Measurements from ENCODE around the gene SIGLEC1.

The SIGLEC1 gene

GRCh38 chr20:3697588-3698305 lies 14.7 kb downstream of the SIGLEC1 start:
- no peak for DNase-seq

GRCh38 chr20:3696745-3697587 lies 15.4 kb downstream of the SIGLEC1 start:
- no peak for DNase-seq

DNA sequence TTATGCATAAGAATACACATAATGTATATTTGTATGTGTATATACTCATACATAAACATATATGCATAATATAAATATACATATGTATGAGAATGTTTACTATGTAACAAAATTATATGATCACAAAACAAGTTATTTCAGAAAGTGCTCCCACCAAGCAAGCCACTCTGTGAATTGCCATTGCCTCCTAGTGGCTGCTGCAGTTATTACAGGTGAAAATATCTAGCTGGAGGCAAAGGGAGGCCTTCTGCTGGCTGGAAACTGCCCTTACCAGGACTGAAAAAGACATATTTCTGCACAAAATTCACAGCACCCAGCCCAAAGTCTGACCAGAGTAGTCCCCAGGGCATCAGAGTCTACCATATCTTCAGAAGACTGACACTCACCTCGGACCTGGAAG lies 16.2 kb downstream of the SIGLEC1 start:
- DNase-seq, result no peak

DNA sequence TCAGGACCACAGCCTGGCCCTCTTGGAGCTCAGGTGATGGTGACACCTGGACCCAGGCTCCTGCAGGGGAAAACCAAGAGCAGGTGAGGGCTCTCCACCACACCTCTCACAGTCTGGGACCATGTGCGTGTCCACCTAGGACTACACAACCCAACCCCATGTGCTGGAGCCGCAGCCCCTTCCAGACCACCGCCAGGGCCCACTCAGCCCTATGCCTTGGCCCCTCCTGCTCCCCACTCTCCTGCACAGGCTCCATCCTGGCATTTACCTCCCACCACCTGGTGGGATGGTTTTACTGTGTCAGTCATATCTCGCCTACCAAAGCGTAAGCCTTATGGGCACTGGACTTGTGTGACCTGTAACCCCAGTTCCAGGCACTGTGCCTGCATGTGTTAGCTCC lies 17.5 kb downstream of the SIGLEC1 start:
- DNase-seq, result no peak

- DNase-seq, result no peak
Observed at GRCh38 chr20:3693376-3693775, 19.0 kb downstream of the SIGLEC1 start.

DNA sequence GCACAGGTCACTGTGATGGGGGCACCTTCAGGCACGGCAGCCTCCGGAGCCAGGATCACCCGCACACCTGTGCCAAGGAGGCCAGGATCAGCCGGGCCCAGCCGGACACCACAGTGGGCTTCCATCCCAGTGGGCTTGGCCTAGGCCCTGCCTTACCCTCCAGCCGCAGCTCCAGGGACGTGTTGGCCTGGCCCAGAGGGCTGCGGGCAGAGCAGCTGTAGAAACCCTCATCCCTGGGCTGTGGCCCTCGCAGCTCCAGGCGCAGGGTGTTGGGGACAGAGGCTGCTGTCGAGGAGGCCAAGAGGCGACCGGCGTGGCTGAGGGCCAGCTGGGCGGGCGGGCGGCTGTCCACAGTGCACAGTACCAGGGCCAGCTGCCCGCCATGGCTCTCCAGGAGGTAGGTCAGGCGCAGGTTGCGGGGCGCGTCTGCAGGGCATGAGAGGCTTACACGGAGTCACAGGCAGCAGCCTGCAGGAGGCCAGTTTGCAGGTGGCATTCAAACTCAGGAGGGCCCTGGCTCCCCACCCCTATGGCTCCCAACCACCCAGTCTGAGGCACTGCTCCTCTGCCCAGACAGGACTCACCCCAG lies 19.6 kb downstream of the SIGLEC1 start:
- DNase-seq, result no peak

GRCh38 chr20:3691897-3692296 lies 20.5 kb downstream of the SIGLEC1 start:
- no peak for DNase-seq

DNA sequence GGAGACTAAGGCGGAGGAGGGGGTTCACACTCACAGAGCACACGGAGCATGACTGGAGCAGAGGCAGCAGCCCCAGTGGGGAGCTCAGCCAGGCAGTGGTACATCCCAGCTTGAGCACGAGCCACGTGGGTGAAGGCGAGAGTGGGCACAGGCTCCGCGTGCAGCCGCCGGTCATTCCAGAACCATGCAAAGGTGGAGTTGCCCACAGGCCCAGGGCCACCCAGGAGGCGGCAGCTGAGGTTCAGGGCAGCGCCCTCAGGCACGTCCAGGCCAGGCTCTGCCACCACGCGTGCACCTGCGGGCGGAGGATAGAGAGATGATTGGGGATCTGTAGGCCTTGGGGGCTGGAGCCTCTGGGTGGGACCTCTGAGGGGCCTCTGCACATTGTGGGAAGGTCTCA lies 21.1 kb downstream of the SIGLEC1 start:
- no peak for DNase-seq

- DNase-seq, result no peak
Observed at GRCh38 chr20:3690413-3690812, 22.0 kb downstream of the SIGLEC1 start.

DNA sequence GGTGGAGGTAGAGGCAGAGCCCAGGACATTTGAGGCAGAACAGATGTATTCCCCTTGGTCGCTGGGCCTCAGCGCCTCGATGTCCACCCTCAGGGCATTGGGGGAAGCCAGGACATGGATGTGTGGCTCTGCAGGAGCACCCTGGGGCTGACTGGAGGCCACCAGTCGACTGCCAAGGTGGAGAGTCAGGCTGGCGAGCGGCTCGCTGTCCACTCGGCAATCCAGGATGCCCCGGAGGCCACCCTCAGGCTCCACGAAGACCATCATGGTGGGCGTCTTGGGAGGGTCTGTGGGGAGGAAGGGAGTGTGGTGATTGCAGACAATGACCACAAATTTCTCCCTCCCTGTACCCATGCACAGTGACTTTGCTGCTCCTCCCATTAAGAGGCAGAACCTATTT lies 22.4 kb downstream of the SIGLEC1 start:
- DNase-seq, result no peak

GRCh38 chr20:3687655-3688054 lies 24.7 kb downstream of the SIGLEC1 start:
- DNase-seq, result no peak

DNA sequence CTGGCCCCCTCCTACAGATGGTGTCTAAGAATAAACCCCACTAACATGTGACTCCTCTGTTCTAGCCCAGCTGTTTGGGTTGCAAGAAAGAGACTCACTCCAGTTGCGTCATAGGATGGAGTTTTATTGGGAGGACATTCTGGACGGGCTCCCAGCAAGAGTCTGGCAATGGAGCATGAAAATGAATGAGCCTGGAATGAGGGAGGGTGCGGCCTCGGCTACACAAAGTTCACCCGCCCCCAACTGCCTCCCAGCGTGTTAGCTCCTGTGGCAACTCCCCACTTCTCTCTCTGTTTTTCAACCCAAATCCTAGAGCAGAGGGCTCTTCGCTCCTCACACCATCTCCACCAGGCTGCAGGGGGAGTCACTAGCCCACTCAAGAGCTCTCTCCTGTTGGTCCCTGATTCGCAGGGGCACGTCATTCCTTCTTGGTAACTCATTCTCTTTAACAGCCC lies 25.5 kb downstream of the SIGLEC1 start:
- no peak for DNase-seq

GRCh38 chr20:3686421-3686820 lies 26.0 kb downstream of the SIGLEC1 start:
- DNase-seq, result no peak

DNA sequence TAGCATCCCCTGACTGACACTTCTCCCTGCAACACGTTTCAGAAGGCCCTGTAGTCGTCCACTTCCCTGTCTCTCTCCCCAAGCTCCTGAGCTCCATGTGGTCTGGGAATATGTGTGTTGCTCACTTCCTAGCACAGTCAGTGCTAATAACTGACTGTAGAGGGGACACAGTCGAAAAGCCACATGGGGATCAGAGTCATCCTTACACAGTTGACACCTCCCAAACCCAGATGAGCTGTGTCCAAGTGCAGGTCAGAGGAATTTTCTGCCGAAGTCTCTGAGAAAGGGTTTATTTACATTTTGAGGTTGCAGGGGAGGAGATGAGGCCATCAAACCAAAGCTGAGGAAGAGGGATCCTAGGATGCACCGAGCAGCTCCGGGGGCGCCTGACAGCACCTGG lies 27.1 kb downstream of the SIGLEC1 start:
- DNase-seq, result no peak

DNA sequence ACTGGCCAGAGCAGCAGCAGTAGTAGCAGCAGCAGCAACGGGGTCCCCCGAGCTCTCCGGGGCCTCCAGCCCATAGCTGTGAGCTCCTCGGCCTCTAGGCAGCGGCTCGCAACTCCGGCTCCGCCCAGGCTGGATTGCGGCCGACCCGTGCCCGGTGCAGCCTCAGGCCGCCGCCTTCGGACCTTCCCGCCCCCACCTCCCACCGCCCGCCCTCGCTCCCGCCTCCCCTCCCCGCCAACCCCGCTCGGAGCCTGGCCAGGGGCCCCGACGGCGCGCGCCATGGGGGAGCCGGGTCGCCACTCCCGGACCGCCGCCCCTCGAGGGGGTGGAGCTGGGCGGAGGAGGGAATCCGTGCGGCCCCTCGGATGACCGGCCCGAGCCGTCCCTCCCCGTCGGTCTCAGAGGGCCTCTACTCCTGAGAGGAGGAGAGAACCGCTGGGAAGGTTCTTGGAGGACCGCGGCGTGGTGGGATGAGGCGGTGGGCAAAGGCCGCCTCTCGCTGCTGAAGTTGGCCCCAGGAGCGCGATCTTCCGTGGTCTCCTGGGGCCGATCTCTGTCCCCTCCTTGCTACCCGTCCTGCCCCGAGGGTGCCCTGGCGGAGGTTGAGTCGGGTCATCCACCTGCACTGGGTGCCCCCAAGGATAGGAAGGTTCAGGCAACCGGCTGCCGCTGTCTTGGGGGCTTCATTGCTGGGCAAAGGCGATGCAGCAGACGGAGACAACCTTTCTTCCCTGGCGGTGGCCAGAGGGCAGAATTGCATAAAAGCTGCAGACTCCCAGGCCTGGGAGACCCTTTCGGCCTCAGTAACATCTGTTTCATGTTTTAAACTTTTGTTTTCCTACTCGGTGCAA lies 30.2 kb downstream of the SIGLEC1 start, which contains the start of gene ADAM33:
Gene ADAM33 (minus strand): TSS at position 80 of the 851 bp plus-strand sequence. CDS start 6 bp downstream, at position 74.
- no peak for DNase-seq

- no peak for DNase-seq
Observed at GRCh38 chr20:3681352-3681930, 31.0 kb downstream of the SIGLEC1 start.

DNA sequence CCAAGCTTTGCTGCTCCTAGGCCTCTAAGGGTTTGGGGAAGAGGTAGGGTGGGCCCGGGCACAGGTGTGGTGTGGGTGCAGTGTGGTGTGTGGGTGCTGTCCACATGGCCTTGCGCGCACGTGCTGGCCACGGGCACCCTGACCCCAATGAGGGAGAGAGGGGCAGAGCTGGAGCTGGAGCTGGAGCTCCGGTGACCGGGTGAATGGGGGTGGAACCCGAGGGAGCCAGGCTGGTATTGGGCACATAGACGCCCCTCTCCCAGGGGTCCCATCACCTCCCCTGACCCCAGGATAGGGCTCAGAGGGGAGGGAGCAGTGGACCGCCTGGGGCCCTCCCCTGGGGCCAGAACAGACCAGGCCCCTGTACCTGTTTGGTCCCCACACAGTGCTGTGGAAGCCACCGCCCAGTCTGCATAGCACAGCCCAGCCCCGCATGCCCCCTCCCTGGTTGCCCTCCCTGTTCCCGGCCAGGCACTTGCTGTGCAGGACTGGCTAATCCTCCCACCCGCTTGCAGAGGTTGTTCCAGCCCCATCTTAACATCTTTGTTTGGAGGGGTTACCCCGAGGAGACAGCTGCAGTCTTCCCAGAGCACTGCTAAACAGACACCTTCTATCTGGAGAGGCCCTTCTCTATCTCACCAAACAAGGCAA lies 31.6 kb downstream of the SIGLEC1 start:
- DNase-seq, result no peak

DNA sequence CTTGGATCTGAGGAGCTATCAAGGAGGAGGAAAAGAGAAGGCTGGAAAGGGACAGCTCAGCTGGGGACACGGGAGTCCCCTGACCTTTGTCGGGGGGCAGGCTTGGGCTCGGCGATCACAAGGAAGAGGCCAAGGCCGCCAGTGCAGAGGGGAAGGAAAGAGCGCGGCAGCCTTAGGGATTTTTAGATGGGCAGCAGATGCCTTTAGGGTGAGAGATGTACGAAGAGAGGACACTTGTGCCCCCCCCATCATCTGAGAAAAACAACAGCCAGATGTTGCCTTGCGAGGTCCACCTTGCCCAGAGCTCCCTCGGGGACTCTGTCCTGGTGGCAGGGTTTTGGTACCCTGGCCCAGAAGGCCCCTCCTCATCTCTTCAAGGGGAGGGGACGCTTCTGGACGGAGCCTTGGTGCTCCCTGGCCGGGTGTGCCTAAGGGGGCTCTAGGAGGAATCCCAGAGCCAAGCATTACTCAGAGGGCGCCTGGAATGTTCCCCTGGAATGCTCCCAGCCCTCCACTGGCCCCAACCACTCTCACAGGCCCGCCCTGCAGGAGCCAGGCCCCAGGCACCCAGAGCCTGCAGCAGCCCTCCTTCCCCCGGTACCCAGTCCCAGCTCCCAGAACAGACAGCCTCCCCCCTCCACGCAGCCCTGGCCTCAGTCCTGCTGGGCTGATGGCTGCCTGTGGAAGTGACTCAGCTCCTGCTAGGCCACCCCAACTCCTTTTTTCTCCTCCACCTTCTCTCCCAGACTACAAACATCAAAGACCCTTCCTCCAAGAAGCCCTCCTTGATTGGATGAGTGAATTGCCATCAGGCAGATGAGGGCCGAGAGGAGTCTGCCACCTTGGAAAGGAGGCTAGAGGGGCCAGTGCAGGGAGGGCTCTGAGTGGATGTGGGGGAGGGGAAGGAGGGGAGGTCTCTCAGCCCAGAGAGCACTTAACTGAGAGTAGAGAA lies 32.4 kb downstream of the SIGLEC1 start:
- no peak for DNase-seq

- no peak for DNase-seq
Observed at GRCh38 chr20:3678856-3679720, 33.3 kb downstream of the SIGLEC1 start.

- no peak for DNase-seq
Observed at GRCh38 chr20:3678198-3678597, 34.2 kb downstream of the SIGLEC1 start.

All from stimulated activated CD4-positive, alpha-beta T cell treated with anti-CD3 and anti-CD28 coated beads, Interleukin-1b, Interleukin-23, amount 100 ng/mL, for 48 hours (primary cell).